ENCODE data around the gene SMPD4.
A peak's percentile ranks its signal among the peaks of the same experiment; 100 is the strongest.
"Not testable (repeated sequence)": the region's sequence is repeated elsewhere in the genome, so short reads cannot be mapped to it uniquely, and the experiment has no call there.

SMPD4 gene

GRCh38 chr2:130187268-130187667 lies 5.9 kb upstream of the SMPD4 start:
- no peak for DNase-seq (ENCODE audit: low spot score)

GRCh38 chr2:130186391-130186790 lies 5.0 kb upstream of the SMPD4 start:
- DNase-seq (ENCODE audit: low spot score): no peak

- DNase-seq (ENCODE audit: low spot score): no peak
Measured at GRCh38 chr2:130185896-130186295, 4.5 kb upstream of the SMPD4 start.

- DNase-seq (ENCODE audit: low spot score): no peak
Measured at GRCh38 chr2:130185436-130185835, 4.0 kb upstream of the SMPD4 start.

- DNase-seq (ENCODE audit: low spot score): peak; percentile 25
Measured at GRCh38 chr2:130183512-130184373, 2.3 kb upstream of the SMPD4 start.

GRCh38 chr2:130182826-130183511 lies 1.6 kb upstream of the SMPD4 start:
- not testable (repeated sequence) for DNase-seq (ENCODE audit: low spot score)

GRCh38 chr2:130181880-130182682 lies 679 bp upstream of the SMPD4 start, which contains the start of gene MZT2B:
Gene MZT2B, plus strand, starts transcription at chr2:130182262. Its CDS starts 21 bp downstream, at chr2:130182283.
- peak; percentile 85 for DNase-seq (ENCODE audit: low spot score)

- peak; percentile 13 for DNase-seq (ENCODE audit: low spot score)
Measured at GRCh38 chr2:130180404-130181324, 738 bp downstream of the SMPD4 start.

- DNase-seq (ENCODE audit: low spot score): not testable (repeated sequence)
Measured at GRCh38 chr2:130174866-130175265, 6.5 kb downstream of the SMPD4 start.

- no peak for DNase-seq (ENCODE audit: low spot score)
Measured at GRCh38 chr2:130169896-130170295, 11.5 kb downstream of the SMPD4 start.

- DNase-seq (ENCODE audit: low spot score): not testable (repeated sequence)
Measured at GRCh38 chr2:130169163-130169562, 12.2 kb downstream of the SMPD4 start.

GRCh38 chr2:130166611-130167010 lies 14.8 kb downstream of the SMPD4 start:
- DNase-seq (ENCODE audit: low spot score): not testable (repeated sequence)

GRCh38 chr2:130165293-130166016 lies 15.9 kb downstream of the SMPD4 start:
- DNase-seq (ENCODE audit: low spot score): no peak

- no peak for DNase-seq (ENCODE audit: low spot score)
Measured at GRCh38 chr2:130162968-130163367, 18.4 kb downstream of the SMPD4 start.

- not testable (repeated sequence) for DNase-seq (ENCODE audit: low spot score)
Measured at GRCh38 chr2:130162486-130162885, 18.9 kb downstream of the SMPD4 start.

- not testable (repeated sequence) for DNase-seq (ENCODE audit: low spot score)
Measured at GRCh38 chr2:130160838-130161705, 20.3 kb downstream of the SMPD4 start.

- DNase-seq (ENCODE audit: low spot score): no peak
Measured at GRCh38 chr2:130160131-130160530, 21.3 kb downstream of the SMPD4 start.

GRCh38 chr2:130159376-130159775 lies 22.0 kb downstream of the SMPD4 start:
- not testable (repeated sequence) for DNase-seq (ENCODE audit: low spot score)

GRCh38 chr2:130158631-130159030 lies 22.8 kb downstream of the SMPD4 start:
- no peak for DNase-seq (ENCODE audit: low spot score)

Measured in hematopoietic multipotent progenitor cell treated with erythropoietin and hydrocortisone succinate and interleukin-3 and kit ligand, for 15 days (in vitro differentiated cells).